Caco-2 (cell line): Measurements from ENCODE around the gene LHX3. TPM values are rescaled to one million over a fixed set of nuclear protein-coding genes. Genes with fewer than 3 reads are reported as not detected.

Experiments
- BruUV-seq: library from RNA; stranded (reverse); fragments of 400-500 nt; replicated peaks from 2 replicates; lab custom pipeline; 2021; lab: Mats Ljungman, UMichigan
- CTCF ChIA-PET: fragments of 300-600 bp; sonication (Branson Sonifier 250); formaldehyde crosslinking; loops from one replicate; lab custom pipeline; 2022; ENCODE audit warnings: antibody characterized with exemption; lab: Charles Lee
- POLR2A ChIA-PET: fragments of 300-600 bp; sonication (Branson Sonifier 250); formaldehyde crosslinking; loops from one replicate; lab custom pipeline; 2022; ENCODE audit warnings: antibody characterized with exemption; lab: Charles Lee
- DNase-seq, 2 experiments: peaks; one replicate each; pipeline versions ENCODE4 v3.0.0 to v3.0.0-alpha.2; 2020 to 2022
- H3K27me3 ChIP-seq: replicated peaks from 2 replicates; pipeline ENCODE4 v1.6.0; 2011; ENCODE audit warnings: low read length; ENCODE audit not compliant: control insufficient read depth, insufficient read depth
- H3K36me3 ChIP-seq: 2 replicates; pipeline ENCODE4 v1.5.1; 2011; ENCODE audit warnings: low read length; ENCODE audit not compliant: control insufficient read depth, insufficient read depth
- H3K4me1 ChIP-seq: fragments of 250-450 bp; sonication (Bioruptor Pico); 2 replicates; pipeline ENCODE4 v1.5.1; 2020; ENCODE audit warnings: mild to moderate bottlenecking
- H3K4me3 ChIP-seq: 2 replicates; pipeline ENCODE4 v1.5.1; 2011; ENCODE audit warnings: low read depth, mild to moderate bottlenecking, control low read depth, low read length
- H3K9me3 ChIP-seq: fragments of 250-450 bp; sonication (Bioruptor Pico); 2 replicates; pipeline ENCODE4 v1.5.1; 2020; ENCODE audit warnings: mild to moderate bottlenecking, moderate library complexity
- H3K27ac Mint-ChIP-seq: one replicate; pipeline ENCODE4 v1.8.0; 2022; ENCODE audit warnings: mixed read lengths; ENCODE audit not compliant: unreplicated experiment
- H3K27me3 Mint-ChIP-seq: one replicate; pipeline ENCODE4 v1.8.0; 2022; ENCODE audit warnings: mixed read lengths; ENCODE audit not compliant: insufficient read depth, unreplicated experiment
- H3K36me3 Mint-ChIP-seq: one replicate; pipeline ENCODE4 v1.8.0; 2022; ENCODE audit warnings: mild to moderate bottlenecking, mixed read lengths; ENCODE audit not compliant: insufficient read depth, unreplicated experiment
- H3K4me1 Mint-ChIP-seq: one replicate; pipeline ENCODE4 v1.8.0; 2022; ENCODE audit warnings: low read depth, mixed read lengths; ENCODE audit not compliant: unreplicated experiment
- H3K4me3 Mint-ChIP-seq: one replicate; pipeline ENCODE4 v1.8.0; 2022; ENCODE audit warnings: mild to moderate bottlenecking, moderate library complexity, mixed read lengths; ENCODE audit not compliant: unreplicated experiment
- H3K9me3 Mint-ChIP-seq: one replicate; pipeline ENCODE4 v1.8.0; 2022; ENCODE audit warnings: mixed read lengths; ENCODE audit not compliant: unreplicated experiment
- intact Hi-C: fragments of 100-400 bp; cut with micrococcal nuclease; formaldehyde crosslinking; loops from one replicate; pipeline ENCODE4 v1.10.0; 2022; ENCODE audit not compliant: unreplicated experiment
- total RNA-seq: library from RNA; stranded (reverse); gene quantifications from 2 replicates; pipeline ENCODE4 v1.2.3, GENCODE V29; 2022
- TF ChIP-seq, protein P1 (sequence below), 2 experiments: fragments of 200-600 bp in 1 of 2; IDR thresholded peaks; 1 replicate in 1 of 2; 2 replicates in 1 of 2; pipeline versions ENCODE4 v1.5.1 to v1.8.0; 2011 to 2022; ENCODE audit warnings: antibody characterized with exemption in 1 of 2, control low read depth in 1 of 2, inconsistent platforms in 1 of 2, low read depth in 1 of 2, low read length in 1 of 2, mild to moderate bottlenecking in 1 of 2, moderate library complexity in 1 of 2; ENCODE audit not compliant: insufficient read depth in 1 of 2, severe bottlenecking in 1 of 2, unreplicated experiment in 1 of 2

LHX3 gene
- total RNA-seq, 1 experiment from 2014 or later: 1.2 TPM

DNA sequence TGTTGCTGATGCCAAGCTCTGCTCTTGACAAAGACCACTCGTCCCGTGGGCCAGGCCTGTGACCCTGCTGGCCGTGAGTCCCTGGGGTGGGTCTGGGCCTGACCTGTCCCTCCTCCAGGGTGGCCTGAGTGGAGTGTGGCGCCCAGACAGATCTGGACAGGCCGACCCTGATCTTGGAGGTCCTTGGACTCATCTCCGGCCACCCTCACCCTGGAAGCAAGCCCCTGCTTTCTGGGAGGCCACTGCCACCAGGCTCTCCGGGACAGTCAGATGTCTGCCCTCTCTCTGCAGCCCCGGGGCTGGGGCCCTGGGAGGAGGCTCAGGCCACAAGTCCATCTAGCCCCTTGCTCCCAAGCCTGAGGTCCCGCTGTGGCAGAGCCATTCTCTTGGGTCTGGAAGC, 55.1 kb downstream of the LHX3 start:
- no peaks in the 10 kb centered on the region for H3K4me1 Mint-ChIP-seq
- H3K9me3 Mint-ChIP-seq: no peaks in the 10 kb centered on the region
- intact Hi-C loops: no loop called here
- H3K27ac Mint-ChIP-seq: no peak overlapping the region
- H3K27me3 Mint-ChIP-seq: no peaks in the 10 kb centered on the region
- Histone ChIP-seq H3K27me3 (no peaks in the 10 kb centered on the region), H3K4me1 (no peaks in the 10 kb centered on the region), H3K4me3 (no peak overlapping the region), H3K36me3 (no peaks in the 10 kb centered on the region), H3K9me3 (no peaks in the 10 kb centered on the region)
- no peak for DNase-seq
- BruUV-seq: no TSS peak
- CTCF ChIA-PET: no interaction called here
- POLR2A ChIA-PET: no interaction called here
- no peaks in the 10 kb centered on the region for H3K36me3 Mint-ChIP-seq
- H3K4me3 Mint-ChIP-seq: no peak overlapping the region
- TF ChIP-seq, protein P1, sequence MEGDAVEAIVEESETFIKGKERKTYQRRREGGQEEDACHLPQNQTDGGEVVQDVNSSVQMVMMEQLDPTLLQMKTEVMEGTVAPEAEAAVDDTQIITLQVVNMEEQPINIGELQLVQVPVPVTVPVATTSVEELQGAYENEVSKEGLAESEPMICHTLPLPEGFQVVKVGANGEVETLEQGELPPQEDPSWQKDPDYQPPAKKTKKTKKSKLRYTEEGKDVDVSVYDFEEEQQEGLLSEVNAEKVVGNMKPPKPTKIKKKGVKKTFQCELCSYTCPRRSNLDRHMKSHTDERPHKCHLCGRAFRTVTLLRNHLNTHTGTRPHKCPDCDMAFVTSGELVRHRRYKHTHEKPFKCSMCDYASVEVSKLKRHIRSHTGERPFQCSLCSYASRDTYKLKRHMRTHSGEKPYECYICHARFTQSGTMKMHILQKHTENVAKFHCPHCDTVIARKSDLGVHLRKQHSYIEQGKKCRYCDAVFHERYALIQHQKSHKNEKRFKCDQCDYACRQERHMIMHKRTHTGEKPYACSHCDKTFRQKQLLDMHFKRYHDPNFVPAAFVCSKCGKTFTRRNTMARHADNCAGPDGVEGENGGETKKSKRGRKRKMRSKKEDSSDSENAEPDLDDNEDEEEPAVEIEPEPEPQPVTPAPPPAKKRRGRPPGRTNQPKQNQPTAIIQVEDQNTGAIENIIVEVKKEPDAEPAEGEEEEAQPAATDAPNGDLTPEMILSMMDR (IDR thresholded peaks at IDR 0.05; ENCODE audit: insufficient read depth in 1 of 2, low read depth in 1 of 2, low read length in 1 of 2, severe bottlenecking in 1 of 2, unreplicated experiment in 1 of 2): no peak

DNA sequence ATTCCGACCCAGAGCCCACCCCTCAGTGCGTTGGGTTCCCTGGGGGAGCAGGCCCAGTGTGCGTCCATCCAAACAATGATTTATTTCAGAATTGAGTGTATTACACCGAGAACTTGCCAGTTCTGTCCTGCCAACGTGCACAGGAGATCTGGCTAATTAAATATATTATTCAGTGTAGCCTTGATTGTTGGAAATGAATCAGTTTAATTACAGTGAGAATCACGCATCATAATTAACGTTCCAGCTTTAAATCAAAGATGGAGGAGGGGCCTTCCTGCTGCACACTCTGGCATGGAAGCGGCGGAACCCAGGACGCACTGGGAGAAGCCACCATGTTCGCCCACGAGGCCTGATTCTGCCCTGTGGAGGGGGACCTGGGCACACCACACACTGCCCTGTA, 55.6 kb downstream of the LHX3 start:
- ChIA-PET POLR2A (no interaction called here), CTCF (no interaction called here)
- H3K36me3 ChIP-seq: no peaks in the 10 kb centered on the region
- no peak for DNase-seq
- Mint-ChIP-seq H3K36me3 (no peaks in the 10 kb centered on the region), H3K4me3 (no peak overlapping the region), H3K27ac (no peak overlapping the region), H3K9me3 (no peaks in the 10 kb centered on the region), H3K27me3 (no peaks in the 10 kb centered on the region), H3K4me1 (no peaks in the 10 kb centered on the region)
- H3K9me3 ChIP-seq: no peaks in the 10 kb centered on the region
- TF ChIP-seq, protein P1 (IDR thresholded peaks at IDR 0.05; ENCODE audit: insufficient read depth in 1 of 2, low read depth in 1 of 2, low read length in 1 of 2, severe bottlenecking in 1 of 2, unreplicated experiment in 1 of 2): no peak
- BruUV-seq: no TSS peak
- intact Hi-C loops: no loop called here
- H3K4me1 ChIP-seq: no peaks in the 10 kb centered on the region
- no peak overlapping the region for H3K4me3 ChIP-seq
- H3K27me3 ChIP-seq: no peaks in the 10 kb centered on the region

DNA sequence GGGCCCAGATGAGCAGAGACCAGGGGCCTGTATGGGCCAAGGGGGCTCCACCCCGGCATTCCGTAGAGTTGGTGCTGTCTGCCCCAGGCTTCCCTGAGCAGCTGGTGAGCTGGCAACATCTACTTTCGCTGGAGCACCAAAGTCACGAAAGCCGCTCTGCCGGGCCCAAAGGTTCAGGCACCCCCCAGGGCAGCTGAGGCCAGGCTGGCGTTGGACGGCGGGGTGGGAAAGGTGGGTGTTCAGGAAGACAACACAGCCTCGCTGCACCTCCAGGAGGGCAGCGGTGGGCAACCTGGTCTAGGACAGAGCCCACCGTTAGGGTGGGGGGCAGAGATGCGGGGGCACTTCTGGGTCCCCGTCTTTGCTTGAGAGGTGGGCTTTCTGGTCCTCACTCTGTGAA, 56.2 kb downstream of the LHX3 start:
- CTCF ChIA-PET: no interaction called here
- H3K4me3 Mint-ChIP-seq: no peak overlapping the region
- BruUV-seq: no TSS peak
- H3K36me3 Mint-ChIP-seq: no peaks in the 10 kb centered on the region
- no peak overlapping the region for H3K4me3 ChIP-seq
- H3K36me3 ChIP-seq: no peaks in the 10 kb centered on the region
- POLR2A ChIA-PET: no interaction called here
- no peaks in the 10 kb centered on the region for H3K27me3 ChIP-seq
- H3K9me3 Mint-ChIP-seq: no peaks in the 10 kb centered on the region
- H3K4me1 ChIP-seq: no peaks in the 10 kb centered on the region
- H3K9me3 ChIP-seq: no peaks in the 10 kb centered on the region
- no peak for DNase-seq
- TF ChIP-seq, protein P1 (IDR thresholded peaks at IDR 0.05; ENCODE audit: insufficient read depth in 1 of 2, low read depth in 1 of 2, low read length in 1 of 2, severe bottlenecking in 1 of 2, unreplicated experiment in 1 of 2): no peak
- no peaks in the 10 kb centered on the region for H3K27me3 Mint-ChIP-seq
- intact Hi-C loops: no loop called here
- no peak overlapping the region for H3K27ac Mint-ChIP-seq
- no peaks in the 10 kb centered on the region for H3K4me1 Mint-ChIP-seq
